ENCODE results near the gene RBM44.

RBM44 gene

DNA sequence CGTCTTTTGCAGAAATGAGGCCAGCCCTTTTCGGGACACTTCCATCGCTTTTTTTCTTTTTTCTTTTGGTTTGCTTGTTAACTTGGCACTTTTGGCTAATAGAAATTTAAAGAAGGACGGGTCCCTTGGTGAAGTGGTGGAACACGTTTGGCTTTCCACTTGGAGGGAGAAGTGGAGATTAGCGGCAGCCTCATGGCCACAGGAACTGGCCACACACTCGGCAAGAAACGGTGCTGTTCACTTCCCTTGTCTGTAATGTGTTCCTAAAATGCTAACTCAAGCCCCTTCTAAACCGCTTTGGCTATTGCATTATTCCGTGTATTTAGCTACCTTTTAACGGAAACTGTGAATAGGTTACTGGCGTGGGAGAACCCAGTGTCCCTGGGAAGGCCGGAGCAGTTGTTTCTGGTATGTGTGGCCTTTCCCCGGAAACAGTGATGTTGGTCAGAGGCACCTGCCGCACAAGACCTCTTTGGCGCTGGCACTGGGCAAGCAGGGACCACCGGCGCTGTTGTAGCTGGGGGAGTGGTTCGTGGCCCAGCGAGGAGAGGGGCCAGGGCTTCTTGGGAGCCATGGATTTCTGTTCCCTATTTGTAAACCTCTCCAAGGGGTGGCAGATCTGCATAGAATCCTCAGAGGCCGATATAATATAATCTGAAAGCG lies 61.8 kb downstream of the RBM44 start:
- peaks cover 4% of the 10 kb centered on the region for H3K4me1 ChIP-seq (ENCODE audit: control insufficient read depth, insufficient read depth, low read length)
- H3K27ac ChIP-seq (ENCODE audit: extremely low read depth, low read depth, low read length): no peak overlapping the region
- no peaks in the 10 kb centered on the region for H3K9me3 ChIP-seq (ENCODE audit: control insufficient read depth, insufficient read depth, low read depth, low read length)
- no peaks in the 10 kb centered on the region for H3K36me3 ChIP-seq (ENCODE audit: control insufficient read depth in 2 of 2, insufficient read depth in 1 of 2, low read length in 2 of 2)
- H3K4me3 ChIP-seq (ENCODE audit: low read depth, low read length): no peak overlapping the region
- TF ChIP-seq ZNF626 (tag by site-specific recombination; IDR thresholded peaks at IDR 0.05) (no peak), ZSCAN30 (tag by site-specific recombination; IDR thresholded peaks at IDR 0.05) (no peak), ZNF600 (tag by site-specific recombination; IDR thresholded peaks at IDR 0.05) (0 out of 2 replicates have a peak, but pooled peaks have one; percentile 1)
- TF ChIP-seq, protein P1, sequence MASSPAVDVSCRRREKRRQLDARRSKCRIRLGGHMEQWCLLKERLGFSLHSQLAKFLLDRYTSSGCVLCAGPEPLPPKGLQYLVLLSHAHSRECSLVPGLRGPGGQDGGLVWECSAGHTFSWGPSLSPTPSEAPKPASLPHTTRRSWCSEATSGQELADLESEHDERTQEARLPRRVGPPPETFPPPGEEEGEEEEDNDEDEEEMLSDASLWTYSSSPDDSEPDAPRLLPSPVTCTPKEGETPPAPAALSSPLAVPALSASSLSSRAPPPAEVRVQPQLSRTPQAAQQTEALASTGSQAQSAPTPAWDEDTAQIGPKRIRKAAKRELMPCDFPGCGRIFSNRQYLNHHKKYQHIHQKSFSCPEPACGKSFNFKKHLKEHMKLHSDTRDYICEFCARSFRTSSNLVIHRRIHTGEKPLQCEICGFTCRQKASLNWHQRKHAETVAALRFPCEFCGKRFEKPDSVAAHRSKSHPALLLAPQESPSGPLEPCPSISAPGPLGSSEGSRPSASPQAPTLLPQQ (tag by site-specific recombination; IDR thresholded peaks at IDR 0.05): no peak
- ChIA-PET CTCF (interaction anchor here (1.0 kb wide), 1 partner anchor 63 kb away, joined by 4 read pairs; no protein-coding TSS in a partner anchor), POLR2A (no interaction called here)

DNA sequence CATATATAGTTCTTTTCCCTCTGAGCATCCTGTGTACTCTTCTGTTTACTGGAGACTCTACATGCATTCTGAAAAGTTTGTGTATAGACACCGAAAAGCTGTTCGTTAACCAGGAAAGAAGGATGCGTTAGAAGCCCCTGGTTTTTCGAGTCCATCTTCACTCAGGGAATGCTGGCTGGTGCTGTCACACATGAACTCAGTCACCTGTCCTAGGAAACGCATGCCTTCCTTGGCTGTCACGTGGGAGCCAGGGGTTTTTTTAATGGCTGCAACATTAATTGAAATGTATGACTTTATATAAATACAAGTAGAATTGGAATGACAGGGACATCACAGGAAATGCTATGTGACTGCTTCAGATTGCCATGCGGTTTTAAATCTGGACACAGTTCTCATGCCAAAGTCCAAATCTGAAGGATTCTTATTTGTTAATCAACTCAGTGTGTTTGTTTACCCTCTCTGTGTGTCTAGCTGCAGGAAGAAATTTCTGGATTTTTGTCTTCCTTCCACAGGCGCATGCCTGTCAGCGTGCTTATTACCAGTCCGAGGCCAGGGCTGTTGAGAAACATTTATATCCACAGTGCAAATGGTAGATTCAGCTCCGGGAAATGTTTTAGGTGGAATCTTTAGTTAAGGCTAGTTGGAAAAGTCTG lies 63.4 kb downstream of the RBM44 start:
- Histone ChIP-seq H3K36me3 (ENCODE audit: control insufficient read depth in 2 of 2, insufficient read depth in 1 of 2, low read length in 2 of 2) (no peaks in the 10 kb centered on the region), H3K4me3 (ENCODE audit: low read depth, low read length) (no peak overlapping the region), H3K4me1 (ENCODE audit: control insufficient read depth, insufficient read depth, low read length) (peaks cover 4% of the 10 kb centered on the region), H3K9me3 (ENCODE audit: control insufficient read depth, insufficient read depth, low read depth, low read length) (no peaks in the 10 kb centered on the region), H3K27ac (ENCODE audit: extremely low read depth, low read depth, low read length) (no peak overlapping the region)
- ChIA-PET POLR2A (no interaction called here), CTCF (interaction anchor here (0.5 kb wide), 1 partner anchor 392 kb away, joined by 4 read pairs; no protein-coding TSS in a partner anchor)
- TF ChIP-seq ZNF629 (tag by site-specific recombination; IDR thresholded peaks at IDR 0.05) (no peak), BCL6B (tag by site-specific recombination; IDR thresholded peaks at IDR 0.05) (no peak), ZNF558 (tag by site-specific recombination; IDR thresholded peaks at IDR 0.05) (no peak), ZNF292 (tag by site-specific recombination; IDR thresholded peaks at IDR 0.05; ENCODE audit: borderline replicate concordance, low read depth) (no peak), ZNF394 (tag by site-specific recombination; IDR thresholded peaks at IDR 0.05; ENCODE audit: borderline replicate concordance) (no peak), ZNF776 (tag by site-specific recombination; IDR thresholded peaks at IDR 0.05; ENCODE audit: borderline replicate concordance) (no peak), HIC1 (tag by site-specific recombination; IDR thresholded peaks at IDR 0.05) (no peak), SP2 (tag by site-specific recombination; IDR thresholded peaks at IDR 0.05) (no peak), SALL2 (tag by site-specific recombination; IDR thresholded peaks at IDR 0.05; ENCODE audit: borderline replicate concordance) (no peak), ZNF184 (tag by site-specific recombination; IDR thresholded peaks at IDR 0.05) (no peak), ZNF398 (tag by site-specific recombination; IDR thresholded peaks at IDR 0.05) (no peak), ZSCAN4 (tag by site-specific recombination; IDR thresholded peaks at IDR 0.05) (no peak), ZNF639 (tag by site-specific recombination; IDR thresholded peaks at IDR 0.05) (no peak), ZIC2 (tag by site-specific recombination; IDR thresholded peaks at IDR 0.05) (no peak), ZNF488 (tag by site-specific recombination; IDR thresholded peaks at IDR 0.05) (no peak), KLF16 (tag by site-specific recombination; IDR thresholded peaks at IDR 0.05) (no peak), ZNF274 (IDR thresholded peaks at IDR 0.05; ENCODE audit: low read length) (no peak), ZNF274 (tag by site-specific recombination; IDR thresholded peaks at IDR 0.05; ENCODE audit: borderline replicate concordance) (no peak), ZNF10 (tag by site-specific recombination; IDR thresholded peaks at IDR 0.05) (no peak)

Measured in HEK293 (cell line).